HEK293 (cell line): ENCODE results near the gene BRMS1L.

Experiments
- CTCF ChIA-PET: fragments of 350-600 bp; formaldehyde crosslinking; extraction: SDS; loops from one replicate; lab custom pipeline; 2021; ENCODE audit warnings: antibody characterized with exemption; lab: Yijun Ruan, JAX
- POLR2A ChIA-PET: fragments of 300-600 bp; formaldehyde crosslinking; extraction: SDS; loops from one replicate; lab custom pipeline; 2020; ENCODE audit warnings: antibody characterized with exemption, inconsistent platforms; lab: Yijun Ruan, JAX
- H3K27ac ChIP-seq: fragments of 200-500 bp; sonication (Bioruptor generic); 2 replicates; pipeline ENCODE4 v1.5.1; 2014; ENCODE audit warnings: low read depth, low read length, control low read depth, inconsistent platforms; ENCODE audit errors: extremely low read depth
- H3K36me3 ChIP-seq, 2 experiments: fragments of 200-500 bp in 1 of 2; sonication (Bioruptor generic) in 1 of 2; 1 replicate in 1 of 2; 2 replicates in 1 of 2; pipeline ENCODE4 v1.5.1; 2014 to 2017; ENCODE audit warnings: inconsistent platforms in 2 of 2, low read length in 2 of 2; ENCODE audit not compliant: control insufficient read depth in 2 of 2, insufficient read depth in 1 of 2
- H3K4me1 ChIP-seq: fragments of 200-500 bp; sonication (Bioruptor generic); 2 replicates; pipeline ENCODE4 v1.5.1; 2014; ENCODE audit warnings: mild to moderate bottlenecking, low read length, inconsistent platforms; ENCODE audit not compliant: control insufficient read depth, insufficient read depth
- H3K4me3 ChIP-seq: 2 replicates; pipeline ENCODE4 v1.5.1; 2011; ENCODE audit warnings: low read depth, mild to moderate bottlenecking, control low read depth, low read length, moderate library complexity
- H3K9me3 ChIP-seq: fragments of 200-500 bp; sonication (Bioruptor generic); 2 replicates; pipeline ENCODE4 v1.5.1; 2014; ENCODE audit warnings: low read depth, low read length, inconsistent platforms; ENCODE audit not compliant: control insufficient read depth, insufficient read depth
- BCL6B ChIP-seq: fragments of 450-650 bp; formaldehyde crosslinking; IDR thresholded peaks from 2 replicates; pipeline ENCODE4 v1.5.1; 2017; ENCODE audit warnings: missing biosample characterization, missing genetic modification characterization
- ZBTB1 ChIP-seq: fragments of 450-650 bp; formaldehyde crosslinking; IDR thresholded peaks from 2 replicates; pipeline ENCODE4 v1.5.1; 2016; ENCODE audit warnings: missing biosample characterization, missing genetic modification characterization
- ZBTB11 ChIP-seq: fragments of 450-650 bp; formaldehyde crosslinking; conservative IDR thresholded peaks from 2 replicates; pipeline ENCODE4 v1.5.1; 2016; ENCODE audit warnings: low read depth, missing biosample characterization, missing genetic modification characterization
- ZBTB20 ChIP-seq: fragments of 450-650 bp; formaldehyde crosslinking; IDR thresholded peaks from 2 replicates; pipeline ENCODE4 v1.5.1; 2016; ENCODE audit warnings: missing biosample characterization, missing genetic modification characterization
- ZFHX2 ChIP-seq: fragments of 450-650 bp; formaldehyde crosslinking; conservative IDR thresholded peaks from 2 replicates; pipeline ENCODE4 v1.5.1; 2016; ENCODE audit warnings: missing biosample characterization, missing genetic modification characterization
- ZFP37 ChIP-seq: fragments of 450-650 bp; formaldehyde crosslinking; IDR thresholded peaks from 2 replicates; pipeline ENCODE4 v1.5.1; 2016; ENCODE audit warnings: missing biosample characterization, missing genetic modification characterization
- ZFP69B ChIP-seq: fragments of 450-650 bp; formaldehyde crosslinking; IDR thresholded peaks from 2 replicates; pipeline ENCODE4 v1.5.1; 2016; ENCODE audit warnings: missing biosample characterization, missing genetic modification characterization
- ZNF239 ChIP-seq: fragments of 450-650 bp; formaldehyde crosslinking; IDR thresholded peaks from 2 replicates; pipeline ENCODE4 v1.5.1; 2016; ENCODE audit warnings: missing biosample characterization, missing genetic modification characterization
- ZNF473 ChIP-seq: fragments of 450-650 bp; formaldehyde crosslinking; IDR thresholded peaks from 2 replicates; pipeline ENCODE4 v1.5.1; 2017; ENCODE audit warnings: missing biosample characterization, missing genetic modification characterization
- ZNF521 ChIP-seq: fragments of 450-650 bp; formaldehyde crosslinking; IDR thresholded peaks from 2 replicates; pipeline ENCODE4 v1.5.1; 2017; ENCODE audit warnings: missing biosample characterization, mild to moderate bottlenecking, missing genetic modification characterization
- ZNF585B ChIP-seq: fragments of 450-650 bp; formaldehyde crosslinking; IDR thresholded peaks from 2 replicates; pipeline ENCODE4 v1.5.1; 2016; ENCODE audit warnings: missing biosample characterization, missing genetic modification characterization
- ZNF701 ChIP-seq: fragments of 450-650 bp; formaldehyde crosslinking; IDR thresholded peaks from 2 replicates; pipeline ENCODE4 v1.5.1; 2016; ENCODE audit warnings: missing biosample characterization, missing genetic modification characterization
- ZSCAN18 ChIP-seq: fragments of 450-650 bp; formaldehyde crosslinking; IDR thresholded peaks from 2 replicates; pipeline ENCODE4 v1.5.1; 2016; ENCODE audit warnings: missing biosample characterization, missing genetic modification characterization
- TF ChIP-seq, protein P1 (sequence below): fragments of 450-650 bp; formaldehyde crosslinking; IDR thresholded peaks from 2 replicates; pipeline ENCODE4 v1.5.1; 2016; ENCODE audit warnings: missing biosample characterization, missing genetic modification characterization, low read depth
- TF ChIP-seq, protein P2 (sequence below): fragments of 450-650 bp; formaldehyde crosslinking; IDR thresholded peaks from 2 replicates; pipeline ENCODE4 v1.5.1; 2016; ENCODE audit warnings: missing biosample characterization, missing genetic modification characterization
- TF ChIP-seq, protein P3 (sequence below): fragments of 450-650 bp; formaldehyde crosslinking; IDR thresholded peaks from 2 replicates; pipeline ENCODE4 v1.5.1; 2016; ENCODE audit warnings: missing biosample characterization, missing genetic modification characterization
- TF ChIP-seq, protein P4 (sequence below): fragments of 450-650 bp; formaldehyde crosslinking; IDR thresholded peaks from 2 replicates; pipeline ENCODE4 v1.5.1; 2016; ENCODE audit warnings: missing biosample characterization, missing genetic modification characterization, borderline replicate concordance

The BRMS1L gene

GRCh38 chr14:35897616-35898111 lies 71.5 kb downstream of the BRMS1L start (continued):
- TF ChIP-seq ZFP37 (tag by site-specific recombination): no peak
- TF ChIP-seq ZBTB20 (tag by site-specific recombination): no peak
- TF ChIP-seq ZSCAN18: no peak
- TF ChIP-seq, protein P1, sequence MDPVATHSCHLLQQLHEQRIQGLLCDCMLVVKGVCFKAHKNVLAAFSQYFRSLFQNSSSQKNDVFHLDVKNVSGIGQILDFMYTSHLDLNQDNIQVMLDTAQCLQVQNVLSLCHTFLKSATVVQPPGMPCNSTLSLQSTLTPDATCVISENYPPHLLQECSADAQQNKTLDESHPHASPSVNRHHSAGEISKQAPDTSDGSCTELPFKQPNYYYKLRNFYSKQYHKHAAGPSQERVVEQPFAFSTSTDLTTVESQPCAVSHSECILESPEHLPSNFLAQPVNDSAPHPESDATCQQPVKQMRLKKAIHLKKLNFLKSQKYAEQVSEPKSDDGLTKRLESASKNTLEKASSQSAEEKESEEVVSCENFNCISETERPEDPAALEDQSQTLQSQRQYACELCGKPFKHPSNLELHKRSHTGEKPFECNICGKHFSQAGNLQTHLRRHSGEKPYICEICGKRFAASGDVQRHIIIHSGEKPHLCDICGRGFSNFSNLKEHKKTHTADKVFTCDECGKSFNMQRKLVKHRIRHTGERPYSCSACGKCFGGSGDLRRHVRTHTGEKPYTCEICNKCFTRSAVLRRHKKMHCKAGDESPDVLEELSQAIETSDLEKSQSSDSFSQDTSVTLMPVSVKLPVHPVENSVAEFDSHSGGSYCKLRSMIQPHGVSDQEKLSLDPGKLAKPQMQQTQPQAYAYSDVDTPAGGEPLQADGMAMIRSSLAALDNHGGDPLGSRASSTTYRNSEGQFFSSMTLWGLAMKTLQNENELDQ (tag by site-specific recombination): no peak
- no peak for TF ChIP-seq ZFP69B (tag by site-specific recombination)
- TF ChIP-seq ZFHX2: no peak
- TF ChIP-seq, all 188 proteins: peak for 0

GRCh38 chr14:35898217-35898775 lies 72.2 kb downstream of the BRMS1L start:
- ChIA-PET POLR2A (no interaction called here), CTCF (interaction anchor here (1.3 kb wide), 1 partner anchor 15 kb away, joined by 5 read pairs; no protein-coding TSS in a partner anchor)
- TF ChIP-seq, protein P2, sequence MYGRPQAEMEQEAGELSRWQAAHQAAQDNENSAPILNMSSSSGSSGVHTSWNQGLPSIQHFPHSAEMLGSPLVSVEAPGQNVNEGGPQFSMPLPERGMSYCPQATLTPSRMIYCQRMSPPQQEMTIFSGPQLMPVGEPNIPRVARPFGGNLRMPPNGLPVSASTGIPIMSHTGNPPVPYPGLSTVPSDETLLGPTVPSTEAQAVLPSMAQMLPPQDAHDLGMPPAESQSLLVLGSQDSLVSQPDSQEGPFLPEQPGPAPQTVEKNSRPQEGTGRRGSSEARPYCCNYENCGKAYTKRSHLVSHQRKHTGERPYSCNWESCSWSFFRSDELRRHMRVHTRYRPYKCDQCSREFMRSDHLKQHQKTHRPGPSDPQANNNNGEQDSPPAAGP (tag by site-specific recombination): no peak
- TF ChIP-seq ZNF473 (tag by site-specific recombination): no peak
- no peak for TF ChIP-seq ZNF521 (tag by site-specific recombination)
- no peak for TF ChIP-seq ZBTB11 (tag by site-specific recombination)
- TF ChIP-seq, protein P3, sequence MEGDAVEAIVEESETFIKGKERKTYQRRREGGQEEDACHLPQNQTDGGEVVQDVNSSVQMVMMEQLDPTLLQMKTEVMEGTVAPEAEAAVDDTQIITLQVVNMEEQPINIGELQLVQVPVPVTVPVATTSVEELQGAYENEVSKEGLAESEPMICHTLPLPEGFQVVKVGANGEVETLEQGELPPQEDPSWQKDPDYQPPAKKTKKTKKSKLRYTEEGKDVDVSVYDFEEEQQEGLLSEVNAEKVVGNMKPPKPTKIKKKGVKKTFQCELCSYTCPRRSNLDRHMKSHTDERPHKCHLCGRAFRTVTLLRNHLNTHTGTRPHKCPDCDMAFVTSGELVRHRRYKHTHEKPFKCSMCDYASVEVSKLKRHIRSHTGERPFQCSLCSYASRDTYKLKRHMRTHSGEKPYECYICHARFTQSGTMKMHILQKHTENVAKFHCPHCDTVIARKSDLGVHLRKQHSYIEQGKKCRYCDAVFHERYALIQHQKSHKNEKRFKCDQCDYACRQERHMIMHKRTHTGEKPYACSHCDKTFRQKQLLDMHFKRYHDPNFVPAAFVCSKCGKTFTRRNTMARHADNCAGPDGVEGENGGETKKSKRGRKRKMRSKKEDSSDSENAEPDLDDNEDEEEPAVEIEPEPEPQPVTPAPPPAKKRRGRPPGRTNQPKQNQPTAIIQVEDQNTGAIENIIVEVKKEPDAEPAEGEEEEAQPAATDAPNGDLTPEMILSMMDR (tag by site-specific recombination): no peak
- TF ChIP-seq ZNF585B (tag by site-specific recombination): no peak
- no peak for TF ChIP-seq BCL6B (tag by site-specific recombination)
- no peak for TF ChIP-seq ZNF239 (tag by site-specific recombination)
- TF ChIP-seq ZBTB1 (tag by site-specific recombination): no peak
- TF ChIP-seq ZNF701 (tag by site-specific recombination): no peak
- TF ChIP-seq, protein P4, sequence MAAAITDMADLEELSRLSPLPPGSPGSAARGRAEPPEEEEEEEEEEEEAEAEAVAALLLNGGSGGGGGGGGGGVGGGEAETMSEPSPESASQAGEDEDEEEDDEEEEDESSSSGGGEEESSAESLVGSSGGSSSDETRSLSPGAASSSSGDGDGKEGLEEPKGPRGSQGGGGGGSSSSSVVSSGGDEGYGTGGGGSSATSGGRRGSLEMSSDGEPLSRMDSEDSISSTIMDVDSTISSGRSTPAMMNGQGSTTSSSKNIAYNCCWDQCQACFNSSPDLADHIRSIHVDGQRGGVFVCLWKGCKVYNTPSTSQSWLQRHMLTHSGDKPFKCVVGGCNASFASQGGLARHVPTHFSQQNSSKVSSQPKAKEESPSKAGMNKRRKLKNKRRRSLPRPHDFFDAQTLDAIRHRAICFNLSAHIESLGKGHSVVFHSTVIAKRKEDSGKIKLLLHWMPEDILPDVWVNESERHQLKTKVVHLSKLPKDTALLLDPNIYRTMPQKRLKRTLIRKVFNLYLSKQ (tag by site-specific recombination): no peak

More at GRCh38 chr14:35898217-35898775, 72.2 kb downstream of the BRMS1L start:
- Histone ChIP-seq H3K4me1 (no peaks in the 10 kb centered on the region), H3K27ac (no peak overlapping the region), H3K4me3 (no peak overlapping the region), H3K36me3 (no peaks in the 10 kb centered on the region), H3K9me3 (no peaks in the 10 kb centered on the region)
